ENCODE results near the gene SELENBP1.
"Not testable (repeated sequence)": the region's sequence is repeated elsewhere in the genome, so short reads cannot be mapped to it uniquely, and the experiment has no call there.

Gene SELENBP1

GRCh38 chr1:151372058-151372934, at the start of gene SELENBP1:
Gene SELENBP1, minus strand, starts transcription at chr1:151372705. Its CDS starts 64 bp downstream, at chr1:151372641.
- no peak for DNase-seq

GRCh38 chr1:151419819-151420218, 47.3 kb upstream of the SELENBP1 start:
- DNase-seq: no peak

- no peak for DNase-seq
These were observed 45.6 kb upstream of the SELENBP1 start for GRCh38 chr1:151418081-151418480.

- no peak for DNase-seq
These were observed 43.7 kb upstream of the SELENBP1 start for GRCh38 chr1:151416231-151416630.

GRCh38 chr1:151411884-151412283, 39.4 kb upstream of the SELENBP1 start:
- no peak for DNase-seq

GRCh38 chr1:151408891-151409290, 36.4 kb upstream of the SELENBP1 start:
- no peak for DNase-seq

GRCh38 chr1:151407304-151407703, 34.8 kb upstream of the SELENBP1 start:
- no peak for DNase-seq

GRCh38 chr1:151406176-151406575, 33.7 kb upstream of the SELENBP1 start:
- DNase-seq: no peak

- DNase-seq: no peak
These were observed 32.9 kb upstream of the SELENBP1 start for GRCh38 chr1:151405187-151405951.

- no peak for DNase-seq
These were observed 31.1 kb upstream of the SELENBP1 start for GRCh38 chr1:151403612-151404011.

- no peak for DNase-seq
These were observed 30.3 kb upstream of the SELENBP1 start for GRCh38 chr1:151402764-151403163.

- DNase-seq: no peak
These were observed 29.4 kb upstream of the SELENBP1 start for GRCh38 chr1:151401860-151402259.

- DNase-seq: no peak
These were observed 28.8 kb upstream of the SELENBP1 start for GRCh38 chr1:151401125-151401788.

GRCh38 chr1:151399324-151400171, 27.0 kb upstream of the SELENBP1 start, which contains the start of gene PSMB4:
Gene PSMB4, plus strand, starts transcription at chr1:151399573. Its CDS starts 15 bp downstream, at chr1:151399588.
- peak; percentile 72 for DNase-seq

- not testable (repeated sequence) for DNase-seq
These were observed 23.8 kb upstream of the SELENBP1 start for GRCh38 chr1:151396265-151396664.

- DNase-seq: no peak
These were observed 21.1 kb upstream of the SELENBP1 start for GRCh38 chr1:151393583-151393982.

- no peak for DNase-seq
These were observed 18.6 kb upstream of the SELENBP1 start for GRCh38 chr1:151391079-151391563.

GRCh38 chr1:151390221-151391078, 17.9 kb upstream of the SELENBP1 start:
- not testable (repeated sequence) for DNase-seq

- DNase-seq: no peak
These were observed 13.5 kb upstream of the SELENBP1 start for GRCh38 chr1:151386002-151386401.

- no peak for DNase-seq
These were observed 12.1 kb upstream of the SELENBP1 start for GRCh38 chr1:151384584-151384983.

All from activated T-cell treated with anti-CD3 and anti-CD28 coated beads for 4 hours (primary cell).